ENCODE measurements around the gene CBX2.

- TF ChIP-seq CTCF (IDR thresholded peaks at IDR 0.05) (no peak), EZH2 (IDR thresholded peaks at IDR 0.05) (no peak), EZH2phosphoT487 (IDR thresholded peaks at IDR 0.05) (no peak)
Observed at GRCh38 chr17:79826841-79827578, 49.1 kb downstream of the CBX2 start.
